ENCODE data around the gene ELAVL2. TPM values are rescaled to one million over a fixed set of nuclear protein-coding genes. Genes with fewer than 3 reads are reported as not detected.

The ELAVL2 gene
- total RNA-seq, 4 donors from 2014 or later = not detected

DNA sequence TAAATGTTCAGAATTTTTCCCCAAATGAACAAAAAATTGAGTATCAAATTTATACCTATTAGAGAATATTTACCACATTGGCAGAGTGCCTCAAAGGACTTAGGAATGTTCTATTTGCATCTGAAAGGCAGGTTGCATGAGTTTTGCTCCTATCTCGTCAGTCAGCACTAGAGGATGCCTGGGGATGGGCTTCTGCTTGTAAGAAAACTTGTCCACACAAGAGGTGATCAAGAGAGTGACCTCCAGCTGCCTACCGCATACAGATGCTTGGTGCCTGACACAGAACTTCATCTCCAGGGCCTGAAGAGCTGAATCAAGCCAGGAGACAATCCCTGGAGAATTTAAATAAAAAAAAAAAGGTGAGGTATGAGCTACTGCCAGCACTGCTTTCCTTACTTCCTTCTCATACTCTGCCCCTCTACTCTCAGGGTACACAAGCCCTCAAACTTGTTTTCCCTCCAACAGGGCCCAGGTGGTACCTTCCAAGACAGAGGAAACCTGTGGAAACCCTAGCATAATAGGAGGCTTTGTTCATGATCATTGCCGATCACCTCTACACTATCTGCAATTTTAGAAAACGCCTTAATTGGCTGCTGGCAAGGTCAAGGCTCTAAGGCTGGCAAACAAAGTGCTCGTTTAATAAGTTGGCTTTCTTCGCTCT is 166.6 kb downstream of the ELAVL2 start:
- no peaks in the 10 kb centered on the region for H3K4me1 ChIP-seq
- no peak for TF ChIP-seq POLR2A (IDR thresholded peaks at IDR 0.05)
- TF ChIP-seq, protein P1, sequence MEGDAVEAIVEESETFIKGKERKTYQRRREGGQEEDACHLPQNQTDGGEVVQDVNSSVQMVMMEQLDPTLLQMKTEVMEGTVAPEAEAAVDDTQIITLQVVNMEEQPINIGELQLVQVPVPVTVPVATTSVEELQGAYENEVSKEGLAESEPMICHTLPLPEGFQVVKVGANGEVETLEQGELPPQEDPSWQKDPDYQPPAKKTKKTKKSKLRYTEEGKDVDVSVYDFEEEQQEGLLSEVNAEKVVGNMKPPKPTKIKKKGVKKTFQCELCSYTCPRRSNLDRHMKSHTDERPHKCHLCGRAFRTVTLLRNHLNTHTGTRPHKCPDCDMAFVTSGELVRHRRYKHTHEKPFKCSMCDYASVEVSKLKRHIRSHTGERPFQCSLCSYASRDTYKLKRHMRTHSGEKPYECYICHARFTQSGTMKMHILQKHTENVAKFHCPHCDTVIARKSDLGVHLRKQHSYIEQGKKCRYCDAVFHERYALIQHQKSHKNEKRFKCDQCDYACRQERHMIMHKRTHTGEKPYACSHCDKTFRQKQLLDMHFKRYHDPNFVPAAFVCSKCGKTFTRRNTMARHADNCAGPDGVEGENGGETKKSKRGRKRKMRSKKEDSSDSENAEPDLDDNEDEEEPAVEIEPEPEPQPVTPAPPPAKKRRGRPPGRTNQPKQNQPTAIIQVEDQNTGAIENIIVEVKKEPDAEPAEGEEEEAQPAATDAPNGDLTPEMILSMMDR (IDR thresholded peaks at IDR 0.05) = no peak
- peaks cover 0 to 3% (median 0%) of the 10 kb centered on the region in 4 donors for H3K9me3 ChIP-seq
- no peak overlapping the region for H3K4me3 ChIP-seq
- H3K36me3 ChIP-seq = no peaks in the 10 kb centered on the region
- no peak for DNase-seq
- H3K27me3 ChIP-seq = no peaks in the 10 kb centered on the region
- H3K27ac ChIP-seq = no peak overlapping the region

DNA sequence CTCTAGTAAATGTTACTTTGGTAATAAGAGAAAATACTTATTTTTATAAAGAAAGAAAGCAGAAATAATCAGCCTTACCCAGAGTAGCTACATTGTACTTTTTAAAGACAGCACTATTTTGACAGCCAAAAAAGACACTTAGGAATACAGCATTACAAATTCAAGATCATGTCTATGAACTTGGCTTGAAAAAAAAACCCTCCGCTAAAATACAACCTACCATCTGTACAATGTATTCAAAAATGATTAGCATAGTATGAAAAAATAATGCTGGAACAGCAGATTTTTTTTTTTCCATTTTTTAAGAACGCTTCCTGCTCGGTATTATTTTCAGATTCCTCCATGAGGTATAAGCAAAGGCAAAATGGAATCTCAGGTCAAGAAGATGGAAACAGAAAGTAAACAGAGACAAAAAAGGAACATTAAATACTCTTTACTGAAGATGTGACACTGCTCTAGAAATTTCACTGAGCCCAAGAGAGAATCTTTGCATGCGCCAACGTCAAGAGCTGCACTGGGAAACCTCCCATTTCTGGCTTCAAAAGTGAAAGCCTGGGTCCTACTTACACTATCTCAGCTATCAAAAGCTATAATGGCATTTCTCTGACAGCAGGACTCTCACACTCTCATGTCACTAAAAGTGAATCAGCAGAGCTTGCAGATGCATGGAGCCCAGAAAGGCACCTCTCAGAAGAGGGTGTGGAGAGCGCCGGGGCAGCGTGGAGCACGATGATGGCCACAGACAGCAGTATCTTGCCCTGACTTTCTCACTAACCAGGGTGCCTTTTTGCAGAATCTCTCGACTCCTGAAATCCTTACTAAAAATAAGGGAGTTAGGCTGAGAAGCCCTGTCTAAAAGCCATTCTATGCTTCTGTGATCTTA is 167.4 kb downstream of the ELAVL2 start:
- Histone ChIP-seq H3K9me3 (peaks cover 0 to 3% (median 0%) of the 10 kb centered on the region in 4 donors), H3K36me3 (no peaks in the 10 kb centered on the region), H3K27me3 (no peaks in the 10 kb centered on the region), H3K4me3 (no peak overlapping the region), H3K4me1 (no peaks in the 10 kb centered on the region), H3K27ac (no peak overlapping the region)
- TF ChIP-seq, protein P1 (IDR thresholded peaks at IDR 0.05) = no peak
- no peak for TF ChIP-seq POLR2A (IDR thresholded peaks at IDR 0.05)
- no peak for DNase-seq

- Histone ChIP-seq H3K4me3 (no peak overlapping the region), H3K9me3 (no peaks in the 10 kb centered on the region), H3K4me1 (no peaks in the 10 kb centered on the region), H3K27me3 (no peaks in the 10 kb centered on the region), H3K27ac (no peak overlapping the region), H3K36me3 (no peaks in the 10 kb centered on the region)
- TF ChIP-seq, protein P1 (IDR thresholded peaks at IDR 0.05) = no peak
- no peak for TF ChIP-seq POLR2A (IDR thresholded peaks at IDR 0.05)
- no peak for DNase-seq
Observed at GRCh38 chr9:23651051-23651450, 175.0 kb downstream of the ELAVL2 start.

- no peaks in the 10 kb centered on the region for H3K9me3 ChIP-seq
- H3K4me1 ChIP-seq = no peaks in the 10 kb centered on the region
- DNase-seq = no peak
- H3K27ac ChIP-seq = no peak overlapping the region
- no peaks in the 10 kb centered on the region for H3K36me3 ChIP-seq
- TF ChIP-seq, protein P1 (IDR thresholded peaks at IDR 0.05) = no peak
- no peak for TF ChIP-seq POLR2A (IDR thresholded peaks at IDR 0.05)
- H3K27me3 ChIP-seq = no peaks in the 10 kb centered on the region
- H3K4me3 ChIP-seq = no peak overlapping the region
Observed at GRCh38 chr9:23648651-23649050, 177.4 kb downstream of the ELAVL2 start.

- Histone ChIP-seq H3K27ac (no peak overlapping the region), H3K36me3 (no peaks in the 10 kb centered on the region), H3K9me3 (no peaks in the 10 kb centered on the region), H3K4me1 (no peaks in the 10 kb centered on the region), H3K4me3 (no peak overlapping the region), H3K27me3 (no peaks in the 10 kb centered on the region)
- no peak for TF ChIP-seq POLR2A (IDR thresholded peaks at IDR 0.05)
- TF ChIP-seq, protein P1 (IDR thresholded peaks at IDR 0.05) = no peak
- DNase-seq = no peak
Observed at GRCh38 chr9:23644896-23645295, 181.1 kb downstream of the ELAVL2 start.

Measured in Peyer's patch (tissue), 4 donors.